ENCODE measurements around the gene CARNS1. TPM values are rescaled to one million over a fixed set of nuclear protein-coding genes. Genes with fewer than 3 reads are reported as not detected.
"Not testable (repeated sequence)": the region's sequence is repeated elsewhere in the genome, so short reads cannot be mapped to it uniquely, and the experiment has no call there.

Gene CARNS1
- total RNA-seq, 1 experiment from 2014 or later, result not detected

DNA sequence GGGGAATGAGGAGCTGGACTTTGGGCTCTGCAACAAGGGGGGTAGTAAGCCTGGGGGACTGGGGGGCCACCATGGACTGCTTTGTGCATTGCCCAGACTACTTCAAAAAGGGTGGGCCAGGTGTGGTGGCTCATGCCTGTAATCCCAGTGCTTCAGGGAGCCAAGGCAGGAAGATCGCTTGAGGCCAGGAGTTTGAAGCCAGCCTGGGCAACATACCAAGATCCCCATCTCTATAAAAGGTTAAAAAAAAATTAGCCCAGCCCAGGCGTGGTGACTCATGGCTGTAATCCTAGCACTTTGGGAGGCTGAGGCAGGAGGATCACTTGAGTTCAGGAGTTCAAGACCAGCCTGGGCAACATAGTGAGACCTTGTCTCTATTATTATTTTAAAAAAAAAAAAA, 50.1 kb downstream of the CARNS1 start:
- DNase-seq (ENCODE audit: low spot score), result not testable (repeated sequence)

DNA sequence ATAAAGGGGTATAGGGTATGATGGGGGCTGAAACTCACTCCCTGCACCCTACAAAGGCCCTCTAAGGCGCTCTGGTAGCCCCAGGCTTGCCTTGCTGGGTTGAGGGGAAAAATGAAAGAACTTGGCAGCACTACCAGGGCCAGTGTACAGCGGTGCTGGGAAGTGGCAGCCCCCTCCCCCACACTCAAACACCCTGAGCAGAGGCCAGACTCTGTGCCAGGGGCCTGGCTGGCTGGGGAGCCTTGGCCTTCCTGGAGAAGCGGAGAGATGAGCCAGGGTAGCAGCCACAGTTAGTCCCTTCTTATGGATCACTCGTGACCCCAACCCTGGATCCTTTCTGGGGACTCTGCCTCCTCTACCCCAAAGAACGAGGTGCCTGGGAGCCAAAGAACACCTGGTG, 50.9 kb downstream of the CARNS1 start:
- no peak for DNase-seq (ENCODE audit: low spot score)

DNA sequence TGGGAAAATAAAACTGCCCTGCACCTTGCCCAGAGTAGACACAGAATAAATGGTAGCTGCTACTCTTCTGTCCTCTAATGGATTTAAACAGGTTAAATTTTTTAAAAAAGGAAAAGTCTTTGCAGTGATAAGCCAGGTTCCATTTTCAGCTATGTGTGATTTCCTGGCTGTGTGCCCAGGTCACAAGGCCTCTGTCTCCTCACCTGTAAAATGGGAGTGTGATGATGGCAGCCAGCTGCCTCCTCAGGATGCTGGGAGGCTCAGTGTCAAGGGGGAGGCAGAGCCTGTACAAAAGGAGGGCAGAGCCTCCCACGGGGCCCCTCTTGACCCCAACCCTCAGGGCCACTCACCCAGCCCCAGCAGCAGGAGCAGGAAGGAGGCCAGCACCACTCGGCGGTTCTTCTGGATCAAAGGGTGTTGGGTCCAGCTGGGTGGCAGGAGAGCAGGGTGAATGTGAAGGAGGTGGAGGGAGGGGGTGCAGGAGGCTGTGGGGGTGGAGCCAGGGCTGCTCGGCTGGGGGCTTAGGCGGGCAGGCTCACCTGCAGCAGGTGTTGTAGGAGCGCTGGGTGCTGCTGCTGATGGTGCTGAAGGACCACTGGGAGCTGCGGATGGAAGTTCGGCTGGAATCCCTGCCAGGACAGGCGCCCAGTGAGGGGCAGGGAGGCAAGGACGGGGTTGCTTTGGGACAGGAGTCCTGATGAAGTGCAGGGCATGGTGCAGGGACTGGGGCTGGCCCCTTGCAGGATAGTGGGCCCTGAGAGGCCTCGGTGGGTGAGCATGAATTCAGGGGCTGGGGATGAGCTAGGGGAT, 51.7 kb downstream of the CARNS1 start:
- no peak for DNase-seq (ENCODE audit: low spot score)

DNA sequence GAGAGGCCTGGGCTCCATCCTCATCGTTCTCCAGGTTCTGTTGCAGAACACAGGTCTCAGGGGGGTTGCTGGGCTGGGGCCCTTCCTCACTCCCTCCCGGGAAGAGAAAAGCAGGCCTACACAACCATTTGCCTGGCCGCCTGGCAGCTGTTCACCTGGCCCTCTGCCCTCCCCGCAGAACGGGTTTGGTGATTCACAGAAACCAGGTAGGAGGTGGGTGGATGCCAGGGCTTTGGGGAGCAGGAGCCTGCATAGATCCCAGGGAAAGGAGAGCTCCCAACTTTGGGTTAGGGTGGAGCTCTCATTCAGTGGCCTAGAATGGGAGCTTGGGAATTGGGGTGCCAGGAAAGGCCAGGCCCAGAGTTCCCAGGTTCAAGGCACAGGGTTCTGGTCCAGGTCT, 52.6 kb downstream of the CARNS1 start:
- no peak for DNase-seq (ENCODE audit: low spot score)

DNA sequence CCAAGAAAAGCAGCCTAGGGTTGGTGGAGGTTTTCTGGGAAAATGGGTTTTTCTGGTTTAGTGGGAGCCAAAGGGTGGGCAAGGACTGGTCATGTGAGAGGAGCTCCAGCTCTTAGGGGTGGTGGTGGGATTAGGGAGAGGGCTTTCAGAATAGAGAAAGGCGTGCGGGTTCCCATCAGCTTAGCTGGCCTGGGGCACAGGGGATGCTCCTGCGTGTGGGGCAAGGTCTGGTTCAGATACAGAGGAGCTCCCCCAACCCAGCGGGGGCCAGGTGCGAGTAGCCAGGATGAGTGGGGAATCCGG, 52.9 kb downstream of the CARNS1 start:
- no peak for DNase-seq (ENCODE audit: low spot score)

DNA sequence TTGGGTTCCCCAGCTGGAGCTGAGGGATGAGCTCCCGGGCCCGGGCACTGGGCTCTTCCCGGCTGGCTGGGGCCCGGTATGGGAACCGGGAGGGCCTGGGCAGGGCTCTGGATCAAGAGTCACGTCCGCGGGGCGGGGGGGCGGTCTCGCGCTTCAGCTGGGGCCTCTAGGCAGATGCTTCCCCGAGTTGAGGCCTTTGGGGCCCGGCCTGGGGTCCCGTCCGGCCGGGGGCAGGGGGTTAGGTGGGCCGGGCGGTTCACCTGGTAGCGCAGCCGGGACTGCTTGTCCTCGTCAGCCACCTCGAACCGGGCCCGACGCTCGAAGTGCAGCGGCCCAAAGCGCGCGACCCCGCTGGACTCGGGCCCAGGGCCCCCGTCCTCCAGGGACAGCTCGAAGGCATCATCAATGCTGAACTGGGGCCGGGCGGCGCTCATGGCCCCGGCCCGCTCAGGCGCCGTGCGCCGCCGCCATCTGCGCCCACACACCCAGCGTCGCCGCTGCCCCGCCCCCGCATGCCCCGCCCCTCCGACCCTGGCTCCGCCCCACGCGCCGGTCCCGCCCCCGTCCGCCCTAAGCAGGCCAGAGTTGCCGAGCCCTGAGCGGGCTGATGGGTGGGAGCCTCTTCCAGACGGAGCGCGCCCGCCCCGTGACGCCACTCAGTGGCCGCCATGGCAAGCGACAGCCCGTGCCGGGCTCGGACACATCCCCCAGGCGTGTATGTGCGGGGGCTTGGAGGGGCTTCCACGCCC, 53.5 kb downstream of the CARNS1 start, which contains the start of gene TMEM134:
Gene TMEM134, minus strand, starts transcription at position 493 of the 749 bp plus-strand sequence. Its CDS starts 59 bp downstream, at position 434.
- DNase-seq (ENCODE audit: low spot score), result peak; percentile 85

DNA sequence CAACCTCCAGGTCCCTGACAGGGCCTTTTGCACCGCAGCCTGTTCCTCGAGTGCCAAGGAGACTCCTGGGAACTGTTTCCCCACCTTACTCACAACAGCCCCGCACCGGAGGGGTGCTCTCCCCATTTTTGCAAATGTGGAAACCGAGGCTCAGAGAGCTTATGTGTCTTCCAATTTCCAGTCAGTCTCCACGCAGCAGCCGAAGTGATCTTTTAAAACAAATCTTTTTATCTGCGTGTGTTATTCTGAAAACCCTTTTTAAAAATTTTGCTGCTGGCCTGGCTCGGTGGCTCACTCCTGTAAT, 54.0 kb downstream of the CARNS1 start:
- DNase-seq (ENCODE audit: low spot score), result no peak

DNA sequence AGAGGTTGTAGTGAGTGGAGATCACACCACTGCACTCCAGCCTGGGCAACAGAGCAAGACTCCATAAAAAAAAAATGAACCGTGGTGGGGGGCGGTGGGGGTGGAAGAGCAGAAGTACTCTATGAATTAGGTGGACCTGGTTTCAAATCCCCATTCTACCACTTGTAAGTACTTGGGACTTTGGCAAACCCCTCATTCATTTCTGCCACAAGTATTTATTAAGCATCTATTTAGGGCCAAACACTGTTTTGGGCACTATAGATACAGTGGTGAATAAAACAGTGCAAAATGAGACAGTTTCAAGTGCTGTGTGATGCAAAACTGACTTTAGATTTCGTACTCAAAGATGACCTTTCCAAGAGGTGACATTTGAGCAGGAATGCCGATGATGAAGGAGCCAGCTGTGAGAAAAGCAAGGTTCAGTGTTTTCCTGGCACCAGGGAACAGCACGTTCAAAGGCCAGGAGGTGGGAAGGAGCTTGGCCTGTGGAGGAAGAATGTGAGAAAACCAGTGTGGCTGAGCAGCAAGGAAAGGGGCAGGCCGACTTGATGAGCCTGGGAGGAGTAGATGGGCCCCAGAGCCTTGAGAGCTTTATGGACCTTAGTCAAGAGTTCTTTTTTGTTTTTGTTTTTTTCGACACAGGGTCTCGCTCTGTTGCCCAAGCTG, 55.0 kb downstream of the CARNS1 start:
- DNase-seq (ENCODE audit: low spot score), result no peak

DNA sequence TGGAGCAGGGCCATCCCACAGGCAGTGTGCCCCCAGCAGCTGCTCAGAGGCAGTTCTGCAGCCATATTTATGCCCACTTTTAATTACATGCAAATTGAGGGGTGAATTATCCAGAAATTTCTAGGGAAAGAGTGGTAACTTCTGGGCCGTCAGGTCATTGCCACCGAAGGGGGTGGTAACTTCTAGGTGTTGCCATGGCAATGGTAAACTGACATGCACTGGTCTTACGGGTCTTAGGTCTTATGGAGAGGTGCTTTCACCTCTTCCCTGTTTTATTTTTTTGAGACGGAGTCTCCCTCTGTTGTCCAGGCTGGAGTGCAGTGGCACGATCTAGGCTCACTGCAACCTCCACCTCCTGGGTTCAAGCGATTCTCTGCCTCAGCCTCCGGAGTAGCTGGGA, 57.4 kb downstream of the CARNS1 start:
- no peak for DNase-seq (ENCODE audit: low spot score)

Other genes starting within 250 kb of the CARNS1 start
- gene GRK2, start 149.2 kb upstream of the CARNS1 start, total RNA-seq (2014; rRNA removed; shearing (Covaris generic)), result 15.2 and 16.3 TPM in 2 replicates
- 5.6 and 6.1 TPM in 2 replicates for gene ANKRD13D, start 126.4 kb upstream of the CARNS1 start, total RNA-seq (2014; rRNA removed; shearing (Covaris generic))
- 6.5 and 8.5 TPM in 2 replicates for gene SSH3, start 112.1 kb upstream of the CARNS1 start, total RNA-seq (2014; rRNA removed; shearing (Covaris generic))
- 71.6 and 77.4 TPM in 2 replicates for gene POLD4, start 62.1 kb upstream of the CARNS1 start, total RNA-seq (2014; rRNA removed; shearing (Covaris generic))
- gene CLCF1, start 42.1 kb upstream of the CARNS1 start, total RNA-seq (2014; rRNA removed; shearing (Covaris generic)), result 7.0 and 8.3 TPM in 2 replicates
- 7.3 and 8.3 TPM in 2 replicates for gene RAD9A, start 23.7 kb upstream of the CARNS1 start, total RNA-seq (2014; rRNA removed; shearing (Covaris generic))
- gene PPP1CA, start 13.8 kb upstream of the CARNS1 start, total RNA-seq (2014; rRNA removed; shearing (Covaris generic)), result 212 and 231 TPM in 2 replicates
- gene TBC1D10C, start 11.6 kb upstream of the CARNS1 start, total RNA-seq (2014; rRNA removed; shearing (Covaris generic)), result not detected in 2 replicates
- 38.1 and 51.3 TPM in 2 replicates for gene RPS6KB2, start 12.8 kb downstream of the CARNS1 start, total RNA-seq (2014; rRNA removed; shearing (Covaris generic))
- gene PTPRCAP, start 22.0 kb downstream of the CARNS1 start, total RNA-seq (2014; rRNA removed; shearing (Covaris generic)), result 0.41 and 4.0 TPM in 2 replicates
- 96.0 and 111 TPM in 2 replicates for gene CORO1B, start 27.8 kb downstream of the CARNS1 start, total RNA-seq (2014; rRNA removed; shearing (Covaris generic))
- gene GPR152, start 37.1 kb downstream of the CARNS1 start, total RNA-seq (2014; rRNA removed; shearing (Covaris generic)), result not detected in 2 replicates
- 0.39 TPM in 1 of 2 replicates, not detected in the other for gene CABP4, start 39.7 kb downstream of the CARNS1 start, total RNA-seq (2014; rRNA removed; shearing (Covaris generic))
- gene TMEM134, start 53.6 kb downstream of the CARNS1 start, total RNA-seq (2014; rRNA removed; shearing (Covaris generic)), result 17.3 and 38.6 TPM in 2 replicates
- 69.9 and 83.0 TPM in 2 replicates for gene AIP, start 67.3 kb downstream of the CARNS1 start, total RNA-seq (2014; rRNA removed; shearing (Covaris generic))
- gene PITPNM1, start 89.7 kb downstream of the CARNS1 start, total RNA-seq (2014; rRNA removed; shearing (Covaris generic)), result 13.7 and 16.6 TPM in 2 replicates
- 28.3 and 32.3 TPM in 2 replicates for gene CDK2AP2, start 92.5 kb downstream of the CARNS1 start, total RNA-seq (2014; rRNA removed; shearing (Covaris generic))
- not detected in 2 replicates for gene CABP2, start 107.8 kb downstream of the CARNS1 start, total RNA-seq (2014; rRNA removed; shearing (Covaris generic))
- gene GSTP1, start 168.1 kb downstream of the CARNS1 start, total RNA-seq (2014; rRNA removed; shearing (Covaris generic)), result 2,091 and 2,096 TPM in 2 replicates
- 128 and 143 TPM in 2 replicates for gene NDUFV1, start 191.3 kb downstream of the CARNS1 start, total RNA-seq (2014; rRNA removed; shearing (Covaris generic))
- gene NUDT8, start 214.3 kb downstream of the CARNS1 start, total RNA-seq (2014; rRNA removed; shearing (Covaris generic)), result 12.4 and 15.7 TPM in 2 replicates
- gene TBX10, start 224.1 kb downstream of the CARNS1 start, total RNA-seq (2014; rRNA removed; shearing (Covaris generic)), result not detected in 2 replicates
- gene ACY3, start 235.1 kb downstream of the CARNS1 start, total RNA-seq (2014; rRNA removed; shearing (Covaris generic)), result 0.31 and 0.47 TPM in 2 replicates

Measured in H4 (cell line).